SK-N-MC (cell line): ENCODE measurements around the gene APOBR.

Experiments
- EZH2 ChIP-seq: fragments of 200-600 bp; sonication (generic); IDR thresholded peaks from one replicate; pipeline ENCODE4 v1.6.1; 2017; ENCODE audit warnings: antibody characterized with exemption
- FOXP2 ChIP-seq: optimal IDR thresholded peaks from 2 replicates; pipeline ENCODE3; 2011; ENCODE audit warnings: mild to moderate bottlenecking, moderate library complexity; ENCODE audit not compliant: insufficient read depth; ENCODE audit errors: extremely low read length, control extremely low read depth
- POLR2AphosphoS5 ChIP-seq: IDR thresholded peaks from 2 replicates; pipeline ENCODE4 v1.6.1; 2012; ENCODE audit warnings: mild to moderate bottlenecking, low read depth, low read length, borderline replicate concordance

DNA sequence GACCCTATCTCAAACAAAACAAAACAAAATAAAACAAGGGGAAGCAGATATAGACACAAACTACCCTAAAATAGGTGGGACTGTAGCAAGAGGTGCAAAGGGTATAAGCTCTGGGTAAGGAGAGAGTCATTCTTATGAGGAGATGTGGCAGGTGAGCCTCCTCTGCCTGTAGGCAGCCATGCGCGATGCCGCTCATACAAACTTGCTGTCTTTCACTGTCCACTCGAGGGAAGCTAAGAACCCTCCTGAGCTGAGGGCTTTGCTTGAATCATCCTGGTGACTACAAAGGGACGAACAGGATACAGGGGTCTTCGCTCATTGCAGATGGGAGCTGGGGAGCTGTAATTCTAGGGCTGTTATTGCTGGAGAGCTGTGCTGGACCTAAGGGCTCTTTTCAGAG is 27.0 kb downstream of the APOBR start:
- TF ChIP-seq POLR2AphosphoS5: no peak
- TF ChIP-seq EZH2: no peak
- TF ChIP-seq FOXP2: no peak
